GM19351 (cell line): ENCODE data around the gene JPH2.

Source experiments
- ATAC-seq: cut with Tn5 transposase; IDR thresholded peaks from one replicate; pipeline ENCODE4 v1.9.1; 2021; ENCODE audit warnings: mild to moderate bottlenecking, moderate library complexity; ENCODE audit not compliant: unreplicated experiment

The JPH2 gene

GRCh38 chr20:44104798-44105517 lies 82.0 kb downstream of the JPH2 start:
- ATAC-seq, result no peak

DNA sequence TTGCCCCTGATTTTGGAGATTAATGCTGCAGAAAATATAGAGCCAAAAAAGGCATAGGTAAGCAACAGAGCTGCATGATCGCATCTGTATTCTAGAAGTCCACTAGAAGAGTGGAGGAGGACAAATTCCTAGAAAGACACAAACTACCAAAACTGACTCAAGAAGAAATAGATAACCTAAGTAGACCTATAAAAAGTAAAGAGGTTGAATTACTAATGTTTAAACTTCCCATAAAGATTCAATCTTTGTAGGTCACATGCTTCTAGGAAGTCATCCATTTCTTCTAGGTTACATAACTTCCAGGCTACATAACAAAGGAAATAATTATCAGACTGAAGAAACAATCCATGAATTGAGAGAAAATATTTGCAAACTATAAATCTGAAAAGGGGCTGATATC lies 84.4 kb downstream of the JPH2 start:
- ATAC-seq, result no peak

GRCh38 chr20:44099832-44100231 lies 87.2 kb downstream of the JPH2 start:
- no peak for ATAC-seq

- ATAC-seq, result no peak
These were observed 88.3 kb downstream of the JPH2 start for GRCh38 chr20:44098657-44099056.

GRCh38 chr20:44098256-44098630 lies 88.7 kb downstream of the JPH2 start:
- ATAC-seq, result no peak

DNA sequence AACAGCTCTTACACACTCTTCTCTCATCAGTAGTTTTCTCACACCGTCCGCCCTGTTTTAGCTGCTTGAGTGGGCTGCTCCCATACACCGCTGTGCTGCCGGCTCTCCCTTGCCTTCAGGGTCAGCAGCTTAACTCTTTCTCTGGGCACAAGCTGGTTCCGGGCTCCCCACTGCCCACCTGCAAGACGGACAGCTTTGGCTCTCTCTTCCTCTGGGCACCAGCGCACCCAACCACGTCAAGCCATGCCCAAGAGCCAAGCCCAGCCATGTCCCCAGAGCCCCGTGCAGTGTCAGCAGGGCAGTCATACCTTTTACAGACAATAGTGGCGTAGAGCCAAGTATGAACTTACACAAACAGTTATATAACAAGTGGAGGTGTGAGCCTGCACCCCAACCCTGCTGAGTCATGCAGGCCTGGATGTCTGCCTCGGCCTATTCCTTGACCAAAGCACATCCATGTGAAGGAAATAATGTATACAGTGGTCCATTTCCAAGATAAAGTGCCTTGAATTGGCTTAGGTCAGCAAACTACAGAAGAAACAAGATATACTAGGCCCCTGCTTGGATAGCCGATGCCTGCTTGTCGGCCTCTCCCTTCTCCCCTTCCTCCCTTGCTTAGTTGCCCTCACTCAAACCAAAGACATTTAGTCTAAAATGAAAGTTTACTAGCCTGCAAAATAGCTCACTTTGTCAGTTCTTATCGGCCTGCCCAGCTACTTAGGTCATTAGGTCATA lies 89.3 kb downstream of the JPH2 start:
- ATAC-seq, result no peak

GRCh38 chr20:44095831-44096230 lies 91.2 kb downstream of the JPH2 start:
- no peak for ATAC-seq

- no peak for ATAC-seq
These were observed 93.8 kb downstream of the JPH2 start for GRCh38 chr20:44093249-44093582.

DNA sequence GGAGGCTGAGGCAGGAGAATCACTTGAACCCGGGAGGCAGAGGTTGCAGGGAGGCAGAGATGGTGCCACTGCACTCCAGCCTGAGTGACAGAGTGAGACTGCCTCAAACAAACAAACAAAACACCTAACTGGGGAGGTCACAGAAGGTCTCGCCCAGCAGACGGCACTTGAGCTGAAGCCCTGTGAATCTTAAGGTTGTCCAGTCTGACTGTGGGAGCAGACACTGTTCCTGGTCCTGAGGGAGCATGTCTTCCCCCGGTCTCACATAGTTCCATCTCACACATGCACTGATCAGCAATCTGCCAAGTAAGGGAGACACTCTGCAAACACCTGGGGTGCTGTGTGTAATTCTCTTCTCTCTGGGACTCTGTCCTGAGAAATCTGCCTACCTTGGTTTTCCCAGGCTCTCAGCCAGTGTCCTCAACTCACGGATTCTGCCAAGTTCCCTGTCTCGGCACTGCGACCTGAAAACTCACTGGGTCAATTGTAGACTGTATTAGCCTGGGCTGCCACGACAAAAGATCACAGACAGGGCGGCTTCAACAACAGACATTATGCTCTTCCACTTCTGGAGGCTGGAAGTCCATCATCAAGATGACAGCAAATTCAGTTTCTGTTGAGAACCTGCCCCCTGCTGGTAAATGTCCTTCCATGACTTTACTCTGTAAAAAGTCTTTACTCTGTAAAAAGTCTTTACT lies 94.3 kb downstream of the JPH2 start:
- ATAC-seq, result no peak

- no peak for ATAC-seq
These were observed 96.0 kb downstream of the JPH2 start for GRCh38 chr20:44091026-44091425.

DNA sequence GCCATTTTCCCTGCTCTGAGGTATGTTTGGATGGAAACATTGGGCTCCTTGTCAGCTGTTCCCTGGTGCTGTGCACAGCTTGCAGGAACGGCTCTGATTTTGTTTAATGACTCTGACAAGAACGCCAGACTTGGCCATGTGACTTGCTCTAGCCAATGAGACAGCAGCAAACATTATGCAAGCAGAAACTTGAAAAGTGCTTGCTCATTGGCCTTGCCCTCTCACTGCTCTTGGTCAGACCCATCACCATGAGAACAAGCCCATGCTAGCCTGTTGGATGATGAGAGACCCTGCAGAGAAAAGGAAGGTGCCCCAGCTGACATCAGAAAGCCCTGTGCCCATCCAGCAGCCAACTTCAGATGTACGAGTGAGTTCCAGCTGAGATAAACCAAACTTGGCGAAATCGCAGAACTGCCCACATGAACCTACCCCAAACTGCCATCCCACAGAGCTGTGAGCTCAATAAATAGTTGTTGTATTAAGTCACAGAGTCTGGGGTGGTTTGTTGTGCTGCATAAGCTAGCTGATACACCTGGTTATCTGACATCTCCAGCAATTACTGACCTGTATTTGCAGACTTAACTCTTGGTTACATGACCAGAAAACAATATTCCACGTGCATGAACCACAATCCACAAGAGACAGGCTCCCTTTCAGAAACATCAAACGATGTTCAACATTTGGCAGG lies 96.9 kb downstream of the JPH2 start:
- ATAC-seq, result peak; percentile 87

GRCh38 chr20:44087857-44088120 lies 99.2 kb downstream of the JPH2 start:
- ATAC-seq, result no peak

GRCh38 chr20:44087051-44087856 lies 99.7 kb downstream of the JPH2 start:
- ATAC-seq, result no peak

DNA sequence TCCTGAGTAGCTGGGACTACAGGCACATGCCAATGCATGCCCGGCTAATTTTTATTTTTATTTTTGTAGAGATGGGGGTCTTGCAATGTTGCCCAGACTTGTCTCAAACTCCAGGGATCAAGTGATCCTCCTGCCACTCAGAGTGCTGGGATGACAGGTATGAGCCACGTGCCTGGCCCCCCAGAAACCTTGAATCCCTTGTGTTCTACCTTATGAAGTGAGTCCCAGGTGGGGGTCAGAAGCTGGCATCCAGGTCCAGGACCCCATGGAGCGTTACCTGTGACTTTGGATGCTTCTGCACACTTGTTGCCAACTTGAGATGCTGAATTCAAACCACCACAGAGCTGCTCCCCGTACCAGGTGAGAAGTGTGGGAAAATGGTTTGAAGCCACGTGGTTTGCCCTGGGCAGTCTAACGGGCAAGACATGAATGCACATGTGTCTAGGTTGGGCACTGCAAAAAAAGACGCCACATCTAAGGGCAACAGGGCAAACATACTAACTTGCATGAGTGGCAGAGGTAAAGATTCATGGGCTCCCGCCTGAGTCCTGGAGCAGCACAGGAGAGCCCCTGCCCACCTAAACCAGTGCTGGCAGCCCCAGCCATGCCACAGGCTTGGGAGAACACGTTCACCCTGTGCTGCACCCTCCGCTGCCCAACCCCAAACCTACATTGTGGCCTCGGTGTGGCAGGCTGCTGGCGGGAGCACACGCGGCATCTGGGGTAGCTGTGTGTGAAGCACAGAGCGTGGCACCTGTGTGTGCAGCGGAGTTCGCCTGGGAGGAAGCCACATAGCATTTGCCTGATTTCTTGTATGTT lies 101.2 kb downstream of the JPH2 start:
- ATAC-seq, result no peak

DNA sequence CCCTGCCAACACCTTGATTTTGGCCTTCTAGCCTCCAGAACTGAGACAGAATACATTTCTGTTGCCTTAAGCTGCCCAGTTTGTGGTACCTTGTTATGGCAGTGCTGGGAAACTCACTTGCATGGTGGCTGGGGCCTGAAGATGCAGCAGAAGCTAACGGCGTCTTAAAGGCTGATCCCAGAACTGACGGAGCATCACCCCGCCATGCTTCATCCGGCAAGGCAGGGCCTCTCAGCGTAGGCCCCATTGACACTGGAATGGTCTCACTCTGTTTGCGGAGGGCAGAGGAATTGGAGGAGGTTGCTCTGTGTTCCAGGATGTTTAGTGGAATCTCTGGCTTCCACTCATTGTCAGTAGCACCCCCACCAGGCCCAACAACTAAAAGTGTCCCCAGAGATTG lies 102.1 kb downstream of the JPH2 start:
- no peak for ATAC-seq

DNA sequence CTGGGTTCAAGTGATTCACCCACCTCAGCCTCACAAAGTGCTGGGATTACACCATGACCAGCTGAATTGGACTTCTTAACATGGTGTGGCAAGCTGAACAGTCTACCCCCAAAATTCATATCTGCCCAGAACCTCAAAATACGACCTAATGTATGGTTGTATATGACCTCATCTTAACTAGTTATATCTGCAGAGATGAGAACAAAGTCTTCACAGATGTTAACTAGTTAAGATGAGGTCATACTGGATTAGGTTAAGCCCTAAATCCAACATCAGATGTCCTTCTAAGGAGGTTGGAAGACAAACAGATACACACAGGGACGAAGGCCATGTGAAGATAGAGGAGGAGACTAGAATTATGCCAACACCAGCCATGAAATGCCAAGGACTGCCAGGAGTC lies 102.5 kb downstream of the JPH2 start:
- no peak for ATAC-seq

- no peak for ATAC-seq
These were observed 103.6 kb downstream of the JPH2 start for GRCh38 chr20:44083220-44083933.

DNA sequence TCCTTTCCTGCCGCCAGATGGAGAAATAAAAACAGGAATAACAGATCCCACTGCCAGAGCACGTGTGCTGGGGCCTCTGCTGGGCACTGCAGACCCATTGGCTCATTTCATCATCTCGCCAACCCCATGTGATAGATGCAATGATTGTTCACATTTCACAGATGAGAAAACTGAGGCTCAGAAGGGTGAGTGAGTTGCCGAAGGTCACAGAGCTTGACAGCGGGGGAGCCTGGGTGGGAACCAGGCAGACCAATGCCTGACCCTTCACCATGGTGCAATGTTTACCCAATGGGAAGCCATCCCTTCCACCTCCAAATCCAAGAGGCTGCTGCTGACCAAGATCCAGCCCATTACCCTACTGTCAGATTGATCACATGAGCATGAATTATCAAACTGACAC lies 105.1 kb downstream of the JPH2 start:
- no peak for ATAC-seq

GRCh38 chr20:44081476-44081875 lies 105.5 kb downstream of the JPH2 start:
- ATAC-seq, result no peak
